Activated T-helper 1 cell treated with anti-CD3 and anti-CD28 coated beads, Interleukin-12 subunit alpha, Interleukin-12 subunit beta, Interleukin-2, Interleukin-4 antibody, amounts not matched to agents 30 ng/mL and 10 ng/mL and 1 ng/mL, durations not matched to agents 14 hours and 24 hours and 36 hours (primary cell): ENCODE results near the gene LAMP2. TPM values are rescaled to one million over a fixed set of nuclear protein-coding genes. Genes with fewer than 3 reads are reported as not detected.
"Not testable (repeated sequence)": the region's sequence is repeated elsewhere in the genome, so short reads cannot be mapped to it uniquely, and the experiment has no call there.

ENCODE experiments used
- DNase-seq: peaks from one replicate; pipeline ENCODE4 v3.0.0; 2021; ENCODE audit warnings: low spot score
- H3K27ac Mint-ChIP-seq: one replicate; pipeline ENCODE4 v1.8.0; 2021; ENCODE audit warnings: mild to moderate bottlenecking, mixed read lengths
- H3K27me3 Mint-ChIP-seq: one replicate; pipeline ENCODE4 v1.8.0; 2022; ENCODE audit warnings: mild to moderate bottlenecking, moderate library complexity, mixed read lengths; ENCODE audit not compliant: insufficient read depth
- H3K36me3 Mint-ChIP-seq: one replicate; pipeline ENCODE4 v1.8.0; 2021; ENCODE audit warnings: low read depth, mixed read lengths
- H3K4me1 Mint-ChIP-seq: one replicate; pipeline ENCODE4 v1.8.0; 2021; ENCODE audit warnings: low read depth, mixed read lengths
- H3K4me3 Mint-ChIP-seq: one replicate; pipeline ENCODE4 v1.8.0; 2021; ENCODE audit warnings: mild to moderate bottlenecking, moderate library complexity, mixed read lengths
- H3K9me3 Mint-ChIP-seq: one replicate; pipeline ENCODE4 v1.8.0; 2021; ENCODE audit warnings: mixed read lengths
- intact Hi-C: fragments of 100-400 bp; cut with micrococcal nuclease; formaldehyde crosslinking; loops from one replicate; pipeline ENCODE4 v1.15.1; 2024
- total RNA-seq: library from RNA; stranded (reverse); gene quantifications from 2 replicates; pipeline ENCODE4 v1.2.3, GENCODE V29; 2022

Gene LAMP2
- total RNA-seq, 1 donor from 2014 or later, result 42.7 TPM

- Mint-ChIP-seq H3K36me3 (no peaks in the 10 kb centered on the region), H3K27ac (no peak overlapping the region), H3K4me3 (no peak overlapping the region), H3K4me1 (no peaks in the 10 kb centered on the region), H3K9me3 (no peaks in the 10 kb centered on the region), H3K27me3 (no peaks in the 10 kb centered on the region)
- no peak for DNase-seq
- intact Hi-C loops, result no loop called here
Measured at GRCh38 chrX:120476714-120477113, 7.6 kb upstream of the LAMP2 start.

- not testable (repeated sequence) for H3K9me3 Mint-ChIP-seq, H3K27ac Mint-ChIP-seq, H3K27me3 Mint-ChIP-seq, DNase-seq, H3K36me3 Mint-ChIP-seq, H3K4me1 Mint-ChIP-seq, H3K4me3 Mint-ChIP-seq
- intact Hi-C loops, result loop anchor here (1.0 kb wide), 2 partner anchors 95 to 110 kb away; no protein-coding TSS in a partner anchor
Measured at GRCh38 chrX:120475447-120475846, 6.4 kb upstream of the LAMP2 start.

GRCh38 chrX:120474085-120474484 is 5.0 kb upstream of the LAMP2 start:
- H3K36me3 Mint-ChIP-seq, result no peaks in the 10 kb centered on the region
- intact Hi-C loops, result no loop called here

GRCh38 chrX:120469657-120470056 is 561 bp upstream of the LAMP2 start:
- Mint-ChIP-seq H3K4me3 (peak overlapping the region; percentile 80), H3K4me1 (peaks cover 11% of the 10 kb centered on the region)
- intact Hi-C loops, result loop anchor here (1.0 to 5.0 kb wide), 6 partner anchors 11 to 219 kb away; partner anchors contain the start of genes C1GALT1C1 and ZBTB33
- not testable (repeated sequence) for H3K27ac Mint-ChIP-seq, H3K9me3 Mint-ChIP-seq, DNase-seq, H3K27me3 Mint-ChIP-seq, H3K36me3 Mint-ChIP-seq

More at GRCh38 chrX:120474085-120474484, 5.0 kb upstream of the LAMP2 start:
- Mint-ChIP-seq H3K27me3 (no peaks in the 10 kb centered on the region), H3K4me1 (no peaks in the 10 kb centered on the region), H3K9me3 (no peaks in the 10 kb centered on the region), H3K27ac (no peak overlapping the region), H3K4me3 (no peak overlapping the region)
- DNase-seq, result no peak

GRCh38 chrX:120468479-120468824 is 644 bp downstream of the LAMP2 start:
- Mint-ChIP-seq H3K9me3 (no peaks in the 10 kb centered on the region), H3K4me1 (peaks cover 11% of the 10 kb centered on the region), H3K27me3 (no peaks in the 10 kb centered on the region), H3K27ac (peak overlapping the region; percentile 89), H3K4me3 (peak overlapping the region; percentile 90), H3K36me3 (peaks cover 4% of the 10 kb centered on the region)
- intact Hi-C loops, result loop anchor here (1.0 to 5.0 kb wide), 3 partner anchors 16 to 229 kb away; no protein-coding TSS in a partner anchor
- DNase-seq, result no peak

- H3K9me3 Mint-ChIP-seq, result no peaks in the 10 kb centered on the region
Measured at GRCh38 chrX:120468071-120468470, 1.0 kb downstream of the LAMP2 start.

GRCh38 chrX:120464411-120464810 is 4.7 kb downstream of the LAMP2 start:
- Mint-ChIP-seq H3K36me3 (peaks cover 4% of the 10 kb centered on the region), H3K27me3 (no peaks in the 10 kb centered on the region), H3K27ac (no peak overlapping the region), H3K4me3 (no peak overlapping the region), H3K4me1 (peaks cover 18% of the 10 kb centered on the region), H3K9me3 (no peaks in the 10 kb centered on the region)
- no peak for DNase-seq
- intact Hi-C loops, result no loop called here

More at GRCh38 chrX:120468071-120468470, 1.0 kb downstream of the LAMP2 start:
- peak overlapping the region; percentile 89 for H3K27ac Mint-ChIP-seq
- intact Hi-C loops, result loop anchor here (1.0 to 5.0 kb wide), 3 partner anchors 15 to 229 kb away; no protein-coding TSS in a partner anchor
- H3K27me3 Mint-ChIP-seq, result no peaks in the 10 kb centered on the region
- H3K36me3 Mint-ChIP-seq, result peaks cover 4% of the 10 kb centered on the region
- DNase-seq, result no peak
- H3K4me3 Mint-ChIP-seq, result peak overlapping the region; percentile 90
- peaks cover 11% of the 10 kb centered on the region for H3K4me1 Mint-ChIP-seq

- intact Hi-C loops, result no loop called here
Measured at GRCh38 chrX:120463241-120463640, 5.9 kb downstream of the LAMP2 start.

GRCh38 chrX:120462370-120462769 is 6.7 kb downstream of the LAMP2 start:
- H3K27me3 Mint-ChIP-seq, result no peaks in the 10 kb centered on the region
- H3K36me3 Mint-ChIP-seq, result peaks cover 1% of the 10 kb centered on the region
- no peaks in the 10 kb centered on the region for H3K9me3 Mint-ChIP-seq
- intact Hi-C loops, result no loop called here
- DNase-seq, result no peak
- H3K4me1 Mint-ChIP-seq, result peaks cover 37% of the 10 kb centered on the region
- H3K4me3 Mint-ChIP-seq, result no peak overlapping the region
- H3K27ac Mint-ChIP-seq, result no peak overlapping the region

More at GRCh38 chrX:120463241-120463640, 5.9 kb downstream of the LAMP2 start:
- no peaks in the 10 kb centered on the region for H3K9me3 Mint-ChIP-seq
- DNase-seq, result no peak
- H3K36me3 Mint-ChIP-seq, result peaks cover 1% of the 10 kb centered on the region
- no peak overlapping the region for H3K27ac Mint-ChIP-seq
- H3K27me3 Mint-ChIP-seq, result no peaks in the 10 kb centered on the region
- peaks cover 29% of the 10 kb centered on the region for H3K4me1 Mint-ChIP-seq
- H3K4me3 Mint-ChIP-seq, result no peak overlapping the region

- Mint-ChIP-seq H3K27me3 (no peaks in the 10 kb centered on the region), H3K4me3 (no peak overlapping the region), H3K9me3 (no peaks in the 10 kb centered on the region), H3K36me3 (peaks cover 6% of the 10 kb centered on the region), H3K27ac (no peak overlapping the region), H3K4me1 (peaks cover 33% of the 10 kb centered on the region)
- no peak for DNase-seq
- intact Hi-C loops, result loop anchor here (5.0 kb wide), 1 partner anchor 142 kb away; no protein-coding TSS in a partner anchor
Measured at GRCh38 chrX:120459309-120459708, 9.8 kb downstream of the LAMP2 start.

- Mint-ChIP-seq H3K9me3 (no peaks in the 10 kb centered on the region), H3K4me1 (peaks cover 39% of the 10 kb centered on the region), H3K4me3 (peak overlapping the region; percentile 50), H3K27ac (peak overlapping the region; percentile 59), H3K27me3 (no peaks in the 10 kb centered on the region), H3K36me3 (peaks cover 16% of the 10 kb centered on the region)
- no peak for DNase-seq
- intact Hi-C loops, result loop anchor here (1.0 to 5.0 kb wide), 2 partner anchors 12 to 140 kb away; partner anchors contain the start of gene LAMP2
Measured at GRCh38 chrX:120457766-120458180, 11.3 kb downstream of the LAMP2 start.

- Mint-ChIP-seq H3K27ac (peak overlapping the region; percentile 4), H3K36me3 (peaks cover 17% of the 10 kb centered on the region), H3K27me3 (no peaks in the 10 kb centered on the region), H3K9me3 (no peaks in the 10 kb centered on the region), H3K4me3 (peak overlapping the region; percentile 50), H3K4me1 (peaks cover 45% of the 10 kb centered on the region)
- DNase-seq, result peak; percentile 3
- intact Hi-C loops, result loop anchor here (5.0 kb wide), 1 partner anchor 140 kb away; no protein-coding TSS in a partner anchor
Measured at GRCh38 chrX:120456973-120457372, 12.1 kb downstream of the LAMP2 start.

GRCh38 chrX:120453985-120454384 is 15.1 kb downstream of the LAMP2 start:
- Mint-ChIP-seq H3K27ac (no peak overlapping the region), H3K4me1 (peaks cover 35% of the 10 kb centered on the region)
- intact Hi-C loops, result loop anchor here (2.0 kb wide), 1 partner anchor 15 kb away; the partner anchor contains the start of gene LAMP2

More at GRCh38 chrX:120453985-120454384, 15.1 kb downstream of the LAMP2 start:
- Mint-ChIP-seq H3K9me3 (no peaks in the 10 kb centered on the region), H3K4me3 (no peak overlapping the region), H3K27me3 (no peaks in the 10 kb centered on the region), H3K36me3 (peaks cover 17% of the 10 kb centered on the region)
- no peak for DNase-seq
